Measurements from ENCODE around the gene HSD17B2. TPM values are rescaled to one million over a fixed set of nuclear protein-coding genes. Genes with fewer than 3 reads are reported as not detected.

HSD17B2 gene
- polyA plus RNA-seq, 1 experiment, result 14.1 TPM

GRCh38 chr16:82042846-82043245 lies 7.8 kb downstream of the HSD17B2 start:
- Histone ChIP-seq H3K9me3 (ENCODE audit: control insufficient read depth, insufficient read depth, low read length) (peaks cover 2% of the 10 kb centered on the region; the same call in 1 of the 2 replicates), H3K4me3 (ENCODE audit: low read depth, low read length) (no peak overlapping the region), H3K27ac (ENCODE audit: low read depth, low read length) (peak overlapping the region; percentile 74), H3K27me3 (ENCODE audit: control insufficient read depth, insufficient read depth, low read length) (no peaks in the 10 kb centered on the region)
- ChIA-PET CTCF (no interaction called here), POLR2A (no interaction called here)
- DNase-seq (ENCODE audit: low read depth, low spot score), result no peak
- no peak for TF ChIP-seq CTCF (IDR thresholded peaks at IDR 0.05; ENCODE audit: low read depth, low read length)

- ChIA-PET CTCF (no interaction called here), POLR2A (interaction anchor here (1.3 kb wide), 1 partner anchor 19 kb away, joined by 3 read pairs; no protein-coding TSS in a partner anchor)
- Histone ChIP-seq H3K27ac (ENCODE audit: low read depth, low read length) (peak overlapping the region; percentile 69), H3K27me3 (ENCODE audit: control insufficient read depth, insufficient read depth, low read length) (no peaks in the 10 kb centered on the region), H3K9me3 (ENCODE audit: control insufficient read depth, insufficient read depth, low read length) (peaks cover 2% of the 10 kb centered on the region; the same call in 1 of the 2 replicates), H3K4me3 (ENCODE audit: low read depth, low read length) (no peak overlapping the region)
- TF ChIP-seq CTCF (IDR thresholded peaks at IDR 0.05; ENCODE audit: low read depth, low read length), result no peak
- peak; percentile 45 for DNase-seq (ENCODE audit: low read depth, low spot score)
Measured at GRCh38 chr16:82043680-82044584, 8.9 kb downstream of the HSD17B2 start.

GRCh38 chr16:82044585-82044911 lies 9.5 kb downstream of the HSD17B2 start:
- H3K27ac ChIP-seq (ENCODE audit: low read depth, low read length), result peak overlapping the region; percentile 69
- DNase-seq (ENCODE audit: low read depth, low spot score), result no peak
- H3K4me3 ChIP-seq (ENCODE audit: low read depth, low read length), result no peak overlapping the region
- TF ChIP-seq CTCF (IDR thresholded peaks at IDR 0.05; ENCODE audit: low read depth, low read length), result no peak
- peaks cover 2% of the 10 kb centered on the region; the same call in 1 of the 2 replicates for H3K9me3 ChIP-seq (ENCODE audit: control insufficient read depth, insufficient read depth, low read length)
- POLR2A ChIA-PET, result interaction anchor here (1.3 kb wide), 1 partner anchor 18 kb away, joined by 3 read pairs; no protein-coding TSS in a partner anchor
- no peaks in the 10 kb centered on the region for H3K27me3 ChIP-seq (ENCODE audit: control insufficient read depth, insufficient read depth, low read length)
- CTCF ChIA-PET, result interaction anchor here (1.4 kb wide), 1 partner anchor 185 kb away, joined by 3 read pairs; no protein-coding TSS in a partner anchor

GRCh38 chr16:82045465-82045864 lies 10.4 kb downstream of the HSD17B2 start:
- no peak for DNase-seq (ENCODE audit: low read depth, low spot score)
- H3K27ac ChIP-seq (ENCODE audit: low read depth, low read length), result no peak overlapping the region
- peaks cover 2% of the 10 kb centered on the region; the same call in 1 of the 2 replicates for H3K9me3 ChIP-seq (ENCODE audit: control insufficient read depth, insufficient read depth, low read length)
- no peak overlapping the region for H3K4me3 ChIP-seq (ENCODE audit: low read depth, low read length)
- POLR2A ChIA-PET, result no interaction called here
- no peaks in the 10 kb centered on the region for H3K27me3 ChIP-seq (ENCODE audit: control insufficient read depth, insufficient read depth, low read length)
- CTCF ChIA-PET, result interaction anchor here (0.6 to 1.4 kb wide), 4 partner anchors 14 to 1041 kb away, joined by 3 to 4 read pairs (median 3); no protein-coding TSS in a partner anchor
- no peak for TF ChIP-seq CTCF (IDR thresholded peaks at IDR 0.05; ENCODE audit: low read depth, low read length)

- Histone ChIP-seq H3K27me3 (ENCODE audit: control insufficient read depth, insufficient read depth, low read length) (no peaks in the 10 kb centered on the region), H3K27ac (ENCODE audit: low read depth, low read length) (no peak overlapping the region), H3K4me3 (ENCODE audit: low read depth, low read length) (no peak overlapping the region), H3K9me3 (ENCODE audit: control insufficient read depth, insufficient read depth, low read length) (peaks cover 2% of the 10 kb centered on the region; the same call in 1 of the 2 replicates)
- CTCF ChIA-PET, result interaction anchor here (0.6 to 1.0 kb wide), 2 partner anchors 14 to 27 kb away, joined by 3 to 4 read pairs; no protein-coding TSS in a partner anchor
- no peak for TF ChIP-seq CTCF (IDR thresholded peaks at IDR 0.05; ENCODE audit: low read depth, low read length)
- POLR2A ChIA-PET, result no interaction called here
- no peak for DNase-seq (ENCODE audit: low read depth, low spot score)
Measured at GRCh38 chr16:82046541-82046940, 11.5 kb downstream of the HSD17B2 start.

Data from AG04450 (cell line).